Measurements from ENCODE around the gene EPB41L2. TPM values are rescaled to one million over a fixed set of nuclear protein-coding genes. Genes with fewer than 3 reads are reported as not detected.

Gene EPB41L2
- total and polyA plus RNA-seq, 7 donors = 41.2 to 147 (median 65.7) TPM

DNA sequence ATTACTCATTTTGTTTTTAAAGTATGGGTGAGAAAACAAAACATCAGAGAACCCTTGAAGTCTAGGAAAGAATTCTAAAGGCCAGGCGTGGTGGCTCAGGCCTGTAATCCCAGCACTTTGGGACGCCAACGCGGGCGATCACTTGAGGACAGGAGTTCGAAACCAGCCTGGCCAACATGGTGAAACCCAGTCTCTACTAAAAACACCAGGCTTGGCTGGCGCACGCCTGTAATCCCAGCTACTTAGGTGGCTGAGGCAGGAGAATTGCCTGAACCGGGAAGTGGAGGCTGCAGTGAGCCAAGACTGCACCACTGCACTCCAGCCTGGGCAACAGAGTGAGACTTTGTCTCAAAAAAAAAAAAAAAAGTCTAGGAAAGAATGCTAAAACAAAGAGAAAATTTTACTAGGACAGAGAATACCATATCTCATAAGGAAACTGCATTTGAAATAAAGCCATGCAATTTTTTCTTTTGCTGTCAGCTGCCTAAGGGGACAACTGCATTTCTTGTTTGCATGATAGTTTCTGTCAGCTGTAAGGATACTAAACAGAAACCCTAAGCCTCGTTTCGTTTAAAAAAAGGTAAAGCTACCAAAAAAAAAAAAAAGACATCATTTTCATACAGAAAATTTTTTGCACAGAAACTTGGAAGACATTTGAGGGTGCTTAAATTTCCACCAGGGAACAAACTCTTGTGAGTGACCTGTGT, 203.7 kb downstream of the EPB41L2 start:
- H3K27ac ChIP-seq = no peak overlapping the region
- no peaks in the 10 kb centered on the region for H3K4me1 ChIP-seq
- no peaks in the 10 kb centered on the region for H3K9me3 ChIP-seq
- no peak overlapping the region for H3K4me3 ChIP-seq
- no peak for TF ChIP-seq EP300 (IDR thresholded peaks at IDR 0.05)
- TF ChIP-seq POLR2A (IDR thresholded peaks at IDR 0.05) = no peak
- no peak for TF ChIP-seq POLR2AphosphoS5 (IDR thresholded peaks at IDR 0.05)
- TF ChIP-seq, protein P1, sequence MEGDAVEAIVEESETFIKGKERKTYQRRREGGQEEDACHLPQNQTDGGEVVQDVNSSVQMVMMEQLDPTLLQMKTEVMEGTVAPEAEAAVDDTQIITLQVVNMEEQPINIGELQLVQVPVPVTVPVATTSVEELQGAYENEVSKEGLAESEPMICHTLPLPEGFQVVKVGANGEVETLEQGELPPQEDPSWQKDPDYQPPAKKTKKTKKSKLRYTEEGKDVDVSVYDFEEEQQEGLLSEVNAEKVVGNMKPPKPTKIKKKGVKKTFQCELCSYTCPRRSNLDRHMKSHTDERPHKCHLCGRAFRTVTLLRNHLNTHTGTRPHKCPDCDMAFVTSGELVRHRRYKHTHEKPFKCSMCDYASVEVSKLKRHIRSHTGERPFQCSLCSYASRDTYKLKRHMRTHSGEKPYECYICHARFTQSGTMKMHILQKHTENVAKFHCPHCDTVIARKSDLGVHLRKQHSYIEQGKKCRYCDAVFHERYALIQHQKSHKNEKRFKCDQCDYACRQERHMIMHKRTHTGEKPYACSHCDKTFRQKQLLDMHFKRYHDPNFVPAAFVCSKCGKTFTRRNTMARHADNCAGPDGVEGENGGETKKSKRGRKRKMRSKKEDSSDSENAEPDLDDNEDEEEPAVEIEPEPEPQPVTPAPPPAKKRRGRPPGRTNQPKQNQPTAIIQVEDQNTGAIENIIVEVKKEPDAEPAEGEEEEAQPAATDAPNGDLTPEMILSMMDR (IDR thresholded peaks at IDR 0.05) = no peak
- intact Hi-C loops (cut with DNase I) = no loop called here
- peaks cover 0 to 38% (median 3%) of the 10 kb centered on the region in 4 donors for H3K36me3 ChIP-seq
- no peaks in the 10 kb centered on the region for H3K27me3 ChIP-seq
- WGBS, 2 donors = 92% methylated on average over 11 of the region's 11 CpGs
- no peak for DNase-seq

DNA sequence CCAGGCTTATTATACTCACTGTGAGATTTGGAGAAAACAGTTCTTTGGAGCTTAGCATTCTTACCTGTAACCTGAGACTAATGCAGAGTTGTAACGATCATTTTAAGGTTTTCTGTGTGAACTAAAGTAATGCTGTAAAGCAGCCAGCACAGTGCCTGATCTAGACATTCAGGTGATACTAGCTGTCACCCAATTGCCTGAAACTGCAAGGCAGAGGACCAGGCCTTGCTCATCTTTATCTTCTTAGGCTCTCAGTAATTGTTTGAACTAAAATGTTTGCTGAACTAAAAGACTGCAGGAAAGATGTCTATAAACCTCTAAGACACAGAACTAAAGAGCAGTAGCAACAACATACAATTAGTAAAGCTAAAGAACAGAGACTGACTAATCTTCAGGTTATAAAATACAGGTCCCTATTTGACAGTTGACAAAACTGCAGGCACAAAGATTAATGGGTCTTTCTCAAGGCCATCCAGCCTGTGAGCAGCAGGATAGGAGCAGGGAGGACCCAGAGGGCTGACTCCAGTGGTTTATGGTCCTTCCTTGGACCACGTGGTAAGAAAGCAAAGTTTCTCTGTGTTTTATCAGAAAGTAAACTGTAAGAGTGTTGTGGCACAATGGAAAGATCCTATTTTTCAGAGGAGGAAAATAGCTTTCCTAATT, 204.4 kb downstream of the EPB41L2 start:
- Histone ChIP-seq H3K4me3 (no peak overlapping the region), H3K4me1 (peaks cover 0 to 6% (median 2%) of the 10 kb centered on the region in 4 donors), H3K9me3 (no peaks in the 10 kb centered on the region), H3K27ac (no peak overlapping the region), H3K27me3 (no peaks in the 10 kb centered on the region), H3K36me3 (peaks cover 0 to 33% (median 3%) of the 10 kb centered on the region in 4 donors)
- intact Hi-C loops (cut with DNase I) = no loop called here
- TF ChIP-seq, protein P1 (IDR thresholded peaks at IDR 0.05) = no peak
- no peak for TF ChIP-seq EP300 (IDR thresholded peaks at IDR 0.05)
- DNase-seq = no peak
- WGBS, 2 donors = 36 to 71% methylated on average over 2 of the region's 2 CpGs

DNA sequence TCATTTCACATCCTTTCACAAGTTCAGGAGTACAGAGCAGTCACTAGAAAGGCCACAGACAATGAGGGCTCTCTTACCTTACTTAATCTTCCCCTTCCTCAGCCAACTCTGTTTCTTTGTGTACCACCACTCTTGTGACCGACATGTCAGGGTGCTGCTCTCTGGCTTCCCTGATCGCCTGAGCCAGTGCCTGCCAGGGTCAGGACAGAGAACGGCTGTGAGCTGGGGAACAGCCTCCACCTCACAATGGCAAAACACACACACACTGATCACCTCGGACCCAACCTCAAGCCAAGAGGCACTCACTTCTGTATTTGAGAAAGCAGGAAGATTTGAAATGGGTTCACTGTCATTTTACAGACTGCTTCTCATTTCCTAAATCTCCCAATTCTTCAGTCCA, 205.0 kb downstream of the EPB41L2 start:
- WGBS, 2 donors = 93 to 94% methylated on average over 4 of the region's 4 CpGs
- no peaks in the 10 kb centered on the region for H3K27me3 ChIP-seq
- TF ChIP-seq POLR2A (IDR thresholded peaks at IDR 0.05) (no peak), POLR2AphosphoS5 (IDR thresholded peaks at IDR 0.05) (no peak)
- no peak overlapping the region for H3K27ac ChIP-seq
- peaks cover 0 to 28% (median under 1%) of the 10 kb centered on the region in 4 donors for H3K36me3 ChIP-seq
- DNase-seq = no peak
- H3K4me3 ChIP-seq = no peak overlapping the region
- H3K9me3 ChIP-seq = no peaks in the 10 kb centered on the region
- peaks cover 0 to 10% (median 5%) of the 10 kb centered on the region in 4 donors for H3K4me1 ChIP-seq
- intact Hi-C loops (cut with DNase I) = no loop called here

DNA sequence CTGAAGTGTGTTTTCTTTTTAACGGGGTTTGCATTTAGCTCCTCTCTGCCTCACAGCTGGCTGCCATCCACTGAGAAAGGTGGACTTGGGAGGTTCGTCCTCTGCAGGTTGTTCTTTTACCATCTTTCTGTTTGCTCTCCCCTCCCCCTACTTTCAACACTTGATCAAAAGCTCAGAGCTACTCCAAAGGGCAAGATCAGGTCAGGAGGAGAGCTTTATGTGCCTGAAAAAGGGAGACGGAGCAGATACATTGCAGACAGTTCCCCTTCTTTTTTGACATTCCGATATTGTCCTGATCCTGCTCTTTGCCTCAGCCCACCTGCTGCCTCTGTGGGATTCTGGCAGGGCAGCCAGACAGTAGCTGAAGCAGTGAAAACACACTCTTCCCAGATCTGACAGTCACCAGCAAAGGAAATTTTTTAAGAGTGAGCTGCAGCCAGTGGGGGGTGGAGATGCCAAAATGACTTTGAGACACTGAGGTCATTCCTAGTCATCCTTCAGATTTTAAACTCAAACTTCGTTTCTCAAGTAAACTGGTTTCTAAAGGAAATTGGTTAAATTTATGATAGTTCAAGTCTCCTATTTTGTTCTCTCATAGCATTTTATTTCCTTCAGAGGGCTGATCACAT, 209.4 kb downstream of the EPB41L2 start:
- DNase-seq = no peak
- Histone ChIP-seq H3K9me3 (no peaks in the 10 kb centered on the region), H3K27ac (no peak overlapping the region), H3K4me1 (peaks cover 0 to 11% (median 5%) of the 10 kb centered on the region in 4 donors), H3K4me3 (no peak overlapping the region), H3K27me3 (no peaks in the 10 kb centered on the region), H3K36me3 (peaks cover 0 to 15% (median 0%) of the 10 kb centered on the region in 4 donors)
- TF ChIP-seq, protein P1 (IDR thresholded peaks at IDR 0.05) = no peak
- TF ChIP-seq POLR2A (IDR thresholded peaks at IDR 0.05) = no peak
- TF ChIP-seq EP300 (IDR thresholded peaks at IDR 0.05) = no peak
- TF ChIP-seq POLR2AphosphoS5 (IDR thresholded peaks at IDR 0.05) = no peak
- intact Hi-C loops (cut with DNase I) = no loop called here
- WGBS, 2 donors = 73 to 74% methylated on average over 5 of the region's 5 CpGs
